Gastrocnemius medialis (tissue), 4 donors: ENCODE measurements around the gene SERPINA6.

ENCODE experiments used
- CTCF ChIP-seq, 5 experiments: fragments of 450-650 bp in 3 of 5; fragments of 200-600 bp in 2 of 5; sonication (generic) in 2 of 5; IDR thresholded peaks in 4 of 5; conservative IDR thresholded peaks in 1 of 5; 1 replicate in 4 of 5; 2 replicates in 1 of 5; pipeline ENCODE4 v1.5.1; 2016 to 2019; ENCODE audit warnings: antibody characterized with exemption in 5 of 5, mild to moderate bottlenecking in 3 of 5, moderate library complexity in 3 of 5
- POLR2A ChIP-seq, 2 donors: fragments of 450-650 bp; IDR thresholded peaks; one replicate each; pipeline ENCODE4 v1.6.1; 2017; ENCODE audit warnings: antibody characterized with exemption in 2 of 2, mild to moderate bottlenecking in 2 of 2, moderate library complexity in 2 of 2

DNA sequence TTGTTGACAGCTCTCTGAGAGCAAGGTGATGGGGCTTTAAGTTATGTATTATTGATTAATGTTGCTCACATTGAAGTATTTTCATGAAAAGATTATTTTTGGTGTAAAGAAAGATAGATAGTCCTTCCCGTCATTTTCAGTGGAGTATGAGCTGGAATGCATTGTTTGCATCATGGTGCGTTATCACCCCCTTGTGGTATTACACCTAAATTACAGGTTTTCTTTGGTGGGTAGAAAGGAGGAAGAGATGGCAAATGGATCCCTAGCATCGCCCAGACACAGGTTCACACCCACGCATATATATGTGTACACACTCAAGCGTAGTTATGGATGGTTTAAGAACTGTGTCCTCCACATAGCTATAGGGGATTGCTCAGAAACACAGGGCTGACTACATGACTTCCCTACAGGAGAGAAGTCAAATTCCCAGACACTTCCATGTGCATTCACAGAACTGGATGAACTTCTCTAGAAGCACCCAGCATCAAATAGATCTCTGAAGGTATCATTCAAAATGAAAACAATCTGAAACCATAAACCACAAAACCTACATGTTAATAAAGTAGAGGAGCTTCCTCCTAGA, 15.6 kb downstream of the SERPINA6 start:
- TF ChIP-seq CTCF (IDR thresholded peaks at IDR 0.05 in 4 of 5, conservative IDR thresholded peaks at IDR 0.05 in 1 of 5), result no peak
- no peak for TF ChIP-seq POLR2A (IDR thresholded peaks at IDR 0.05)
